Measurements from ENCODE around the gene CD74. TPM values are rescaled to one million over a fixed set of nuclear protein-coding genes. Genes with fewer than 3 reads are reported as not detected.

CD74 gene
- total and polyA plus RNA-seq, 2 of the 4 experiments (the other 2 are of a cell fraction) = 0.18 to 1.1 TPM

GRCh38 chr5:150406103-150406722 lies 6.5 kb downstream of the CD74 start:
- no peak overlapping the region for H3K9ac ChIP-seq (ENCODE audit: low read depth, low read length)
- H3K4me2 ChIP-seq (ENCODE audit: low read depth, low read length) = no peak overlapping the region
- H3K9me1 ChIP-seq (ENCODE audit: insufficient read depth, low read length) = peaks cover 16% of the 10 kb centered on the region
- H4K8ac ChIP-seq (ENCODE audit: low read depth in 2 of 2, low read length in 2 of 2) = no peak overlapping the region
- BruUV-seq (replicated peaks) = no TSS peak
- no peak overlapping the region for H4K5ac ChIP-seq (ENCODE audit: low read depth, low read length)
- ChIA-PET POLR2A (ENCODE audit: unreplicated experiment) (interaction anchor here (0.6 kb wide), 1 partner anchor 1277 kb away, joined by 3 read pairs; no protein-coding TSS in a partner anchor), CTCF (no interaction called here)
- no peak overlapping the region for H3K4me3 ChIP-seq (ENCODE audit: insufficient read depth, low read depth, low read length)
- H2BK20ac ChIP-seq (ENCODE audit: low read depth, low read length) = no peak overlapping the region
- H2BK5ac ChIP-seq (ENCODE audit: low read depth, low read length, poor library complexity, severe bottlenecking) = no peak overlapping the region
- H2BK15ac ChIP-seq (ENCODE audit: low read depth, low read length) = no peak overlapping the region
- DNase-seq (no peak), ATAC-seq (ENCODE audit: low read depth) (no peak)
- no peaks in the 10 kb centered on the region for H3K79me1 ChIP-seq (ENCODE audit: low read depth in 1 of 2, low read length in 2 of 2)
- dilution Hi-C loops (cut with HindIII; ENCODE audit: low sequenced_read_pairs, unreplicated experiment) (no loop called here), intact Hi-C loops (cut with micrococcal nuclease) (no loop called here), in situ Hi-C loops (cut with MboI; ENCODE audit: low sequenced_read_pairs) (no loop called here)
- H2AFZ ChIP-seq (replicated peaks; ENCODE audit: low read length, poor library complexity) = no peak overlapping the region
- no peak overlapping the region for H2AK9ac ChIP-seq (replicated peaks; ENCODE audit: low read depth, low read length, poor library complexity)
- H2BK120ac ChIP-seq (ENCODE audit: low read depth, low read length) = no peak overlapping the region
- H4K91ac ChIP-seq (ENCODE audit: insufficient read depth, low read depth, low read length) = no peak overlapping the region
- peaks cover 4% of the 10 kb centered on the region; the same call in 1 of the 2 replicates for H3K36me3 ChIP-seq (ENCODE audit: control insufficient read depth, insufficient read depth, low read length)
- H3K4me1 ChIP-seq (ENCODE audit: control insufficient read depth, insufficient read depth, low read length) = no peaks in the 10 kb centered on the region
- 43% methylated on average over 1 of the region's 4 CpGs; no CpG with 5 or more reads in 1 of the 2 experiments for WGBS, 2 experiments (ENCODE audit: extremely low coverage in 2 of 2, insufficient read length in 1 of 2)
- no peak for TF ChIP-seq USF2 (IDR thresholded peaks at IDR 0.05; ENCODE audit: low read depth, low read length)
- no peak for TF ChIP-seq NFE2L2 (IDR thresholded peaks at IDR 0.05; ENCODE audit: low read depth, low read length)
- TF ChIP-seq SMC3 (IDR thresholded peaks at IDR 0.05; ENCODE audit: low read depth, low read length) = no peak
- TF ChIP-seq BHLHE40 (IDR thresholded peaks at IDR 0.05; ENCODE audit: low read depth, low read length) = no peak
- TF ChIP-seq MAZ (IDR thresholded peaks at IDR 0.05; ENCODE audit: borderline replicate concordance, low read depth, low read length) = no peak
- TF ChIP-seq CTCF (conservative IDR thresholded peaks at IDR 0.05; ENCODE audit: low read depth, low read length) = no peak
- TF ChIP-seq POLR2A (IDR thresholded peaks at IDR 0.05; ENCODE audit: low read depth, low read length) = no peak
- no peak for TF ChIP-seq RCOR1 (IDR thresholded peaks at IDR 0.05; ENCODE audit: insufficient replicate concordance, low read length)
- no peak overlapping the region for H3K18ac ChIP-seq (ENCODE audit: low read depth, low read length)
- H2AK5ac ChIP-seq (ENCODE audit: low read depth, low read length) = no peak overlapping the region
- H3K4ac ChIP-seq (ENCODE audit: low read depth, low read length) = no peak overlapping the region
- H3K27me3 ChIP-seq (ENCODE audit: control insufficient read depth, insufficient read depth, low read length) = no peaks in the 10 kb centered on the region
- H3K9me3 ChIP-seq (ENCODE audit: control insufficient read depth, insufficient read depth, low read length) = no peaks in the 10 kb centered on the region
- no peak overlapping the region for H3K56ac ChIP-seq (ENCODE audit: extremely low read depth, insufficient read depth, low read length)
- no peak overlapping the region; the same call in 1 of the 2 replicates for H3K23ac ChIP-seq (ENCODE audit: low read depth, low read length)
- H3K27ac ChIP-seq (ENCODE audit: insufficient read depth, low read length) = no peak overlapping the region
- no peak overlapping the region for H3K14ac ChIP-seq (replicated peaks; ENCODE audit: low read depth, low read length)
- H4K20me1 ChIP-seq (ENCODE audit: insufficient read depth, low read length) = no peaks in the 10 kb centered on the region
